WTC11 (cell line): Measurements from ENCODE around the gene CTDSPL. TPM values are rescaled to one million over a fixed set of nuclear protein-coding genes. Genes with fewer than 3 reads are reported as not detected.
A peak's percentile ranks its signal among the peaks of the same experiment; 100 is the strongest.

ENCODE experiments used
- ATAC-seq: fragments of 200-7000 bp; cut with Tn5 transposase; 2 replicates; pipeline ENCODE4 v1.10.0; 2021; ENCODE audit warnings: mild to moderate bottlenecking, moderate library complexity
- CTCF ChIA-PET: fragments of 300-600 bp; sonication (Branson Sonifier 250); formaldehyde crosslinking; loops from one replicate; lab custom pipeline; 2021; ENCODE audit warnings: antibody characterized with exemption; lab: Charles Lee
- POLR2A ChIA-PET: fragments of 350-600 bp; sonication (Branson Sonifier 250); formaldehyde crosslinking; loops from one replicate; lab custom pipeline; 2021; ENCODE audit warnings: antibody characterized with exemption; lab: Charles Lee
- DNase-seq: peaks from one replicate; pipeline ENCODE4 v3.0.0; 2021; ENCODE audit warnings: low spot score
- H3K27ac Mint-ChIP-seq: 2 replicates; pipeline ENCODE4 v1.8.0; 2021; ENCODE audit warnings: mixed read lengths
- H3K27me3 Mint-ChIP-seq: 2 replicates; pipeline ENCODE4 v1.8.0; 2021; ENCODE audit warnings: low read depth, mild to moderate bottlenecking, moderate library complexity, mixed read lengths
- H3K36me3 Mint-ChIP-seq: 2 replicates; pipeline ENCODE4 v1.8.0; 2021; ENCODE audit warnings: mixed read lengths
- H3K4me1 Mint-ChIP-seq: 2 replicates; pipeline ENCODE4 v1.8.0; 2022; ENCODE audit warnings: mixed read lengths
- H3K4me3 Mint-ChIP-seq: 2 replicates; pipeline ENCODE4 v1.8.0; 2021; ENCODE audit warnings: mild to moderate bottlenecking, moderate library complexity, mixed read lengths
- H3K9me3 Mint-ChIP-seq: 2 replicates; pipeline ENCODE4 v1.8.0; 2021; ENCODE audit warnings: mixed read lengths
- JUN ChIP-seq: sonication (generic); formaldehyde crosslinking; IDR thresholded peaks from 2 replicates; pipeline ENCODE4 v1.8.0; 2023; ENCODE audit warnings: mild to moderate bottlenecking, missing genetic modification reagents
- RELA ChIP-seq: sonication (generic); formaldehyde crosslinking; IDR thresholded peaks from 2 replicates; pipeline ENCODE4 v1.8.1; 2022; ENCODE audit warnings: missing genetic modification reagents, mild to moderate bottlenecking, borderline replicate concordance
- SMAD3 ChIP-seq: sonication (generic); formaldehyde crosslinking; IDR thresholded peaks from 2 replicates; pipeline ENCODE4 v1.8.0; 2022; ENCODE audit warnings: missing genetic modification reagents, mild to moderate bottlenecking, borderline replicate concordance
- SP1 ChIP-seq: sonication (generic); formaldehyde crosslinking; conservative IDR thresholded peaks from 2 replicates; pipeline ENCODE4 v1.8.1; 2022; ENCODE audit warnings: missing genetic modification reagents
- TP53 ChIP-seq: sonication (generic); formaldehyde crosslinking; IDR thresholded peaks from 2 replicates; pipeline ENCODE4 v1.8.1; 2023; ENCODE audit warnings: mild to moderate bottlenecking, missing genetic modification reagents
- ZNF121 ChIP-seq: sonication (generic); formaldehyde crosslinking; IDR thresholded peaks from 2 replicates; pipeline ENCODE4 v1.8.0; 2023; ENCODE audit warnings: missing genetic modification reagents
- ZNF232 ChIP-seq: sonication (generic); formaldehyde crosslinking; IDR thresholded peaks from 2 replicates; pipeline ENCODE4 v1.8.0; 2022; ENCODE audit warnings: mild to moderate bottlenecking, missing genetic modification reagents
- ZNF416 ChIP-seq: fragments of 250-450 bp; sonication (Bioruptor Pico); IDR thresholded peaks from 2 replicates; pipeline ENCODE4 v1.9.0; 2021; ENCODE audit warnings: mild to moderate bottlenecking, inconsistent platforms
- ZNF423 ChIP-seq: fragments of 250-450 bp; sonication (Bioruptor Pico); IDR thresholded peaks from 2 replicates; pipeline ENCODE4 v2.1.2; 2022; ENCODE audit warnings: mild to moderate bottlenecking, moderate library complexity
- total RNA-seq: library from RNA; stranded (reverse); gene quantifications from 3 replicates; pipeline ENCODE4 v1.2.3, GENCODE V29; 2021
- TF ChIP-seq, protein P1 (sequence below): fragments of 250-450 bp; sonication (Bioruptor Pico); IDR thresholded peaks from 2 replicates; pipeline ENCODE4 v1.9.0; 2021; ENCODE audit warnings: mild to moderate bottlenecking
- TF ChIP-seq, protein P2 (sequence below): sonication (generic); formaldehyde crosslinking; conservative IDR thresholded peaks from 2 replicates; pipeline ENCODE4 v1.8.1; 2022; ENCODE audit warnings: mild to moderate bottlenecking, missing genetic modification reagents
- TF ChIP-seq, protein P3 (sequence below): sonication (generic); formaldehyde crosslinking; IDR thresholded peaks from 2 replicates; pipeline ENCODE4 v1.8.0; 2023; ENCODE audit warnings: missing genetic modification reagents
- TF ChIP-seq, protein P4 (sequence below): sonication (generic); formaldehyde crosslinking; IDR thresholded peaks from 2 replicates; pipeline ENCODE4 v1.8.0; 2023; ENCODE audit warnings: missing genetic modification reagents, mild to moderate bottlenecking, borderline replicate concordance
- TF ChIP-seq, protein P5 (sequence below): sonication (generic); formaldehyde crosslinking; IDR thresholded peaks from 2 replicates; pipeline ENCODE4 v1.8.1; 2023; ENCODE audit warnings: mild to moderate bottlenecking, missing genetic modification reagents, moderate library complexity
- TF ChIP-seq, protein P6 (sequence below): sonication (generic); formaldehyde crosslinking; IDR thresholded peaks from 2 replicates; pipeline ENCODE4 v1.8.1; 2023; ENCODE audit warnings: mild to moderate bottlenecking, missing genetic modification reagents, moderate library complexity
- TF ChIP-seq, protein P7 (sequence below): fragments of 250-450 bp; sonication (Bioruptor Pico); IDR thresholded peaks from 2 replicates; pipeline ENCODE4 v1.9.0; 2021; ENCODE audit warnings: mild to moderate bottlenecking, borderline replicate concordance
- TF ChIP-seq, protein P8 (sequence below): sonication (generic); formaldehyde crosslinking; IDR thresholded peaks from 2 replicates; pipeline ENCODE4 v1.8.0; 2022; ENCODE audit warnings: mild to moderate bottlenecking, missing genetic modification reagents

CTDSPL gene
- total RNA-seq, 1 experiment from 2014 or later = 41.2 TPM

DNA sequence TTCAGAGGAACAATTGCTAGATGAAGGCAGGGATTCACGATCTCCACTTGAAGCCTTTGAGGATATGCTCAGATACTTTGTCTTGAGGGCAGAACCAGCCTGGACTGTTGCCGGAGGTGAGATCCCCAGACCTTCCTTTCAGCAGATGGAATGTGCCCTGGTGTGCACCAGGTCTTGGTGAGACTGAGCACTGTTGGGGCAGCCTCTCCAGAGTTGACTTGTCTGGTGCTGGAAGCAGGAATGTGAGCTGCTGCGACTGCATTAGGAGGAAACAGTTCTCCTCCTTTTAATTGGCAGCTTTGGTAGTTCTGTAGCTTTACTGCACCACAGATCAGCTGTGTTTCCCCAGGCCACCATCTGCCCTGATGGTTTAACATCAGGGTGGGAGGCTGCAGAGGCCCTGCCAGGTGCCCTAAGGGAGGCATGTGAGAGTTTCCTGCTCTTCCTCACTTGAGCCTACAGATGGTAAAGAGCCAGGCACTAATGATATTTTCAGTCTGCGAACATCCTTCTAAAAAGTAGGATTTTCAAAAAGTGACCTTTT, 58.5 kb downstream of the CTDSPL start:
- H3K4me1 Mint-ChIP-seq = peaks cover 29% of the 10 kb centered on the region
- ChIA-PET POLR2A (no interaction called here), CTCF (interaction anchor here (1.2 kb wide), 1 partner anchor 9 kb away, joined by 4 read pairs; no protein-coding TSS in a partner anchor)
- peak; percentile 21 for ATAC-seq
- no peaks in the 10 kb centered on the region for H3K36me3 Mint-ChIP-seq
- no peaks in the 10 kb centered on the region; the same call in 1 of the 2 replicates for H3K9me3 Mint-ChIP-seq
- no peaks in the 10 kb centered on the region for H3K27me3 Mint-ChIP-seq
- no peak for DNase-seq
- TF ChIP-seq, protein P1, sequence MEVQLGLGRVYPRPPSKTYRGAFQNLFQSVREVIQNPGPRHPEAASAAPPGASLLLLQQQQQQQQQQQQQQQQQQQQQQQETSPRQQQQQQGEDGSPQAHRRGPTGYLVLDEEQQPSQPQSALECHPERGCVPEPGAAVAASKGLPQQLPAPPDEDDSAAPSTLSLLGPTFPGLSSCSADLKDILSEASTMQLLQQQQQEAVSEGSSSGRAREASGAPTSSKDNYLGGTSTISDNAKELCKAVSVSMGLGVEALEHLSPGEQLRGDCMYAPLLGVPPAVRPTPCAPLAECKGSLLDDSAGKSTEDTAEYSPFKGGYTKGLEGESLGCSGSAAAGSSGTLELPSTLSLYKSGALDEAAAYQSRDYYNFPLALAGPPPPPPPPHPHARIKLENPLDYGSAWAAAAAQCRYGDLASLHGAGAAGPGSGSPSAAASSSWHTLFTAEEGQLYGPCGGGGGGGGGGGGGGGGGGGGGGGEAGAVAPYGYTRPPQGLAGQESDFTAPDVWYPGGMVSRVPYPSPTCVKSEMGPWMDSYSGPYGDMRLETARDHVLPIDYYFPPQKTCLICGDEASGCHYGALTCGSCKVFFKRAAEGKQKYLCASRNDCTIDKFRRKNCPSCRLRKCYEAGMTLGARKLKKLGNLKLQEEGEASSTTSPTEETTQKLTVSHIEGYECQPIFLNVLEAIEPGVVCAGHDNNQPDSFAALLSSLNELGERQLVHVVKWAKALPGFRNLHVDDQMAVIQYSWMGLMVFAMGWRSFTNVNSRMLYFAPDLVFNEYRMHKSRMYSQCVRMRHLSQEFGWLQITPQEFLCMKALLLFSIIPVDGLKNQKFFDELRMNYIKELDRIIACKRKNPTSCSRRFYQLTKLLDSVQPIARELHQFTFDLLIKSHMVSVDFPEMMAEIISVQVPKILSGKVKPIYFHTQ = no peak
- TF ChIP-seq, protein P2, sequence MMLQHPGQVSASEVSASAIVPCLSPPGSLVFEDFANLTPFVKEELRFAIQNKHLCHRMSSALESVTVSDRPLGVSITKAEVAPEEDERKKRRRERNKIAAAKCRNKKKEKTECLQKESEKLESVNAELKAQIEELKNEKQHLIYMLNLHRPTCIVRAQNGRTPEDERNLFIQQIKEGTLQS (CRISPR knock-in tag) = no peak
- TF ChIP-seq TP53 (CRISPR knock-in tag) = no peak
- TF ChIP-seq ZNF232 (CRISPR knock-in tag) = no peak
- no peak for TF ChIP-seq SMAD3
- TF ChIP-seq, protein P3, sequence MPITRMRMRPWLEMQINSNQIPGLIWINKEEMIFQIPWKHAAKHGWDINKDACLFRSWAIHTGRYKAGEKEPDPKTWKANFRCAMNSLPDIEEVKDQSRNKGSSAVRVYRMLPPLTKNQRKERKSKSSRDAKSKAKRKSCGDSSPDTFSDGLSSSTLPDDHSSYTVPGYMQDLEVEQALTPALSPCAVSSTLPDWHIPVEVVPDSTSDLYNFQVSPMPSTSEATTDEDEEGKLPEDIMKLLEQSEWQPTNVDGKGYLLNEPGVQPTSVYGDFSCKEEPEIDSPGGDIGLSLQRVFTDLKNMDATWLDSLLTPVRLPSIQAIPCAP (CRISPR knock-in tag) = no peak
- no peak for TF ChIP-seq RELA (CRISPR knock-in tag)
- no peak for TF ChIP-seq SP1
- TF ChIP-seq, protein P4, sequence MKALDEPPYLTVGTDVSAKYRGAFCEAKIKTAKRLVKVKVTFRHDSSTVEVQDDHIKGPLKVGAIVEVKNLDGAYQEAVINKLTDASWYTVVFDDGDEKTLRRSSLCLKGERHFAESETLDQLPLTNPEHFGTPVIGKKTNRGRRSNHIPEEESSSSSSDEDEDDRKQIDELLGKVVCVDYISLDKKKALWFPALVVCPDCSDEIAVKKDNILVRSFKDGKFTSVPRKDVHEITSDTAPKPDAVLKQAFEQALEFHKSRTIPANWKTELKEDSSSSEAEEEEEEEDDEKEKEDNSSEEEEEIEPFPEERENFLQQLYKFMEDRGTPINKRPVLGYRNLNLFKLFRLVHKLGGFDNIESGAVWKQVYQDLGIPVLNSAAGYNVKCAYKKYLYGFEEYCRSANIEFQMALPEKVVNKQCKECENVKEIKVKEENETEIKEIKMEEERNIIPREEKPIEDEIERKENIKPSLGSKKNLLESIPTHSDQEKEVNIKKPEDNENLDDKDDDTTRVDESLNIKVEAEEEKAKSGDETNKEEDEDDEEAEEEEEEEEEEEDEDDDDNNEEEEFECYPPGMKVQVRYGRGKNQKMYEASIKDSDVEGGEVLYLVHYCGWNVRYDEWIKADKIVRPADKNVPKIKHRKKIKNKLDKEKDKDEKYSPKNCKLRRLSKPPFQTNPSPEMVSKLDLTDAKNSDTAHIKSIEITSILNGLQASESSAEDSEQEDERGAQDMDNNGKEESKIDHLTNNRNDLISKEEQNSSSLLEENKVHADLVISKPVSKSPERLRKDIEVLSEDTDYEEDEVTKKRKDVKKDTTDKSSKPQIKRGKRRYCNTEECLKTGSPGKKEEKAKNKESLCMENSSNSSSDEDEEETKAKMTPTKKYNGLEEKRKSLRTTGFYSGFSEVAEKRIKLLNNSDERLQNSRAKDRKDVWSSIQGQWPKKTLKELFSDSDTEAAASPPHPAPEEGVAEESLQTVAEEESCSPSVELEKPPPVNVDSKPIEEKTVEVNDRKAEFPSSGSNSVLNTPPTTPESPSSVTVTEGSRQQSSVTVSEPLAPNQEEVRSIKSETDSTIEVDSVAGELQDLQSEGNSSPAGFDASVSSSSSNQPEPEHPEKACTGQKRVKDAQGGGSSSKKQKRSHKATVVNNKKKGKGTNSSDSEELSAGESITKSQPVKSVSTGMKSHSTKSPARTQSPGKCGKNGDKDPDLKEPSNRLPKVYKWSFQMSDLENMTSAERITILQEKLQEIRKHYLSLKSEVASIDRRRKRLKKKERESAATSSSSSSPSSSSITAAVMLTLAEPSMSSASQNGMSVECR (CRISPR knock-in tag) = no peak
- TF ChIP-seq, protein P5, sequence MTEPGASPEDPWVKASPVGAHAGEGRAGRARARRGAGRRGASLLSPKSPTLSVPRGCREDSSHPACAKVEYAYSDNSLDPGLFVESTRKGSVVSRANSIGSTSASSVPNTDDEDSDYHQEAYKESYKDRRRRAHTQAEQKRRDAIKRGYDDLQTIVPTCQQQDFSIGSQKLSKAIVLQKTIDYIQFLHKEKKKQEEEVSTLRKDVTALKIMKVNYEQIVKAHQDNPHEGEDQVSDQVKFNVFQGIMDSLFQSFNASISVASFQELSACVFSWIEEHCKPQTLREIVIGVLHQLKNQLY (CRISPR knock-in tag) = no peak
- TF ChIP-seq, protein P6, sequence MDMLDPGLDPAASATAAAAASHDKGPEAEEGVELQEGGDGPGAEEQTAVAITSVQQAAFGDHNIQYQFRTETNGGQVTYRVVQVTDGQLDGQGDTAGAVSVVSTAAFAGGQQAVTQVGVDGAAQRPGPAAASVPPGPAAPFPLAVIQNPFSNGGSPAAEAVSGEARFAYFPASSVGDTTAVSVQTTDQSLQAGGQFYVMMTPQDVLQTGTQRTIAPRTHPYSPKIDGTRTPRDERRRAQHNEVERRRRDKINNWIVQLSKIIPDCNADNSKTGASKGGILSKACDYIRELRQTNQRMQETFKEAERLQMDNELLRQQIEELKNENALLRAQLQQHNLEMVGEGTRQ (CRISPR knock-in tag) = no peak
- TF ChIP-seq, protein P7, sequence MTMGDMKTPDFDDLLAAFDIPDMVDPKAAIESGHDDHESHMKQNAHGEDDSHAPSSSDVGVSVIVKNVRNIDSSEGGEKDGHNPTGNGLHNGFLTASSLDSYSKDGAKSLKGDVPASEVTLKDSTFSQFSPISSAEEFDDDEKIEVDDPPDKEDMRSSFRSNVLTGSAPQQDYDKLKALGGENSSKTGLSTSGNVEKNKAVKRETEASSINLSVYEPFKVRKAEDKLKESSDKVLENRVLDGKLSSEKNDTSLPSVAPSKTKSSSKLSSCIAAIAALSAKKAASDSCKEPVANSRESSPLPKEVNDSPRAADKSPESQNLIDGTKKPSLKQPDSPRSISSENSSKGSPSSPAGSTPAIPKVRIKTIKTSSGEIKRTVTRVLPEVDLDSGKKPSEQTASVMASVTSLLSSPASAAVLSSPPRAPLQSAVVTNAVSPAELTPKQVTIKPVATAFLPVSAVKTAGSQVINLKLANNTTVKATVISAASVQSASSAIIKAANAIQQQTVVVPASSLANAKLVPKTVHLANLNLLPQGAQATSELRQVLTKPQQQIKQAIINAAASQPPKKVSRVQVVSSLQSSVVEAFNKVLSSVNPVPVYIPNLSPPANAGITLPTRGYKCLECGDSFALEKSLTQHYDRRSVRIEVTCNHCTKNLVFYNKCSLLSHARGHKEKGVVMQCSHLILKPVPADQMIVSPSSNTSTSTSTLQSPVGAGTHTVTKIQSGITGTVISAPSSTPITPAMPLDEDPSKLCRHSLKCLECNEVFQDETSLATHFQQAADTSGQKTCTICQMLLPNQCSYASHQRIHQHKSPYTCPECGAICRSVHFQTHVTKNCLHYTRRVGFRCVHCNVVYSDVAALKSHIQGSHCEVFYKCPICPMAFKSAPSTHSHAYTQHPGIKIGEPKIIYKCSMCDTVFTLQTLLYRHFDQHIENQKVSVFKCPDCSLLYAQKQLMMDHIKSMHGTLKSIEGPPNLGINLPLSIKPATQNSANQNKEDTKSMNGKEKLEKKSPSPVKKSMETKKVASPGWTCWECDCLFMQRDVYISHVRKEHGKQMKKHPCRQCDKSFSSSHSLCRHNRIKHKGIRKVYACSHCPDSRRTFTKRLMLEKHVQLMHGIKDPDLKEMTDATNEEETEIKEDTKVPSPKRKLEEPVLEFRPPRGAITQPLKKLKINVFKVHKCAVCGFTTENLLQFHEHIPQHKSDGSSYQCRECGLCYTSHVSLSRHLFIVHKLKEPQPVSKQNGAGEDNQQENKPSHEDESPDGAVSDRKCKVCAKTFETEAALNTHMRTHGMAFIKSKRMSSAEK (CRISPR knock-in tag) = no peak
- TF ChIP-seq JUN (CRISPR knock-in tag) = no peak
- no peak for TF ChIP-seq ZNF416 (CRISPR knock-in tag)
- TF ChIP-seq ZNF423 (CRISPR knock-in tag) = no peak
- no peak for TF ChIP-seq ZNF121
- TF ChIP-seq, protein P8, sequence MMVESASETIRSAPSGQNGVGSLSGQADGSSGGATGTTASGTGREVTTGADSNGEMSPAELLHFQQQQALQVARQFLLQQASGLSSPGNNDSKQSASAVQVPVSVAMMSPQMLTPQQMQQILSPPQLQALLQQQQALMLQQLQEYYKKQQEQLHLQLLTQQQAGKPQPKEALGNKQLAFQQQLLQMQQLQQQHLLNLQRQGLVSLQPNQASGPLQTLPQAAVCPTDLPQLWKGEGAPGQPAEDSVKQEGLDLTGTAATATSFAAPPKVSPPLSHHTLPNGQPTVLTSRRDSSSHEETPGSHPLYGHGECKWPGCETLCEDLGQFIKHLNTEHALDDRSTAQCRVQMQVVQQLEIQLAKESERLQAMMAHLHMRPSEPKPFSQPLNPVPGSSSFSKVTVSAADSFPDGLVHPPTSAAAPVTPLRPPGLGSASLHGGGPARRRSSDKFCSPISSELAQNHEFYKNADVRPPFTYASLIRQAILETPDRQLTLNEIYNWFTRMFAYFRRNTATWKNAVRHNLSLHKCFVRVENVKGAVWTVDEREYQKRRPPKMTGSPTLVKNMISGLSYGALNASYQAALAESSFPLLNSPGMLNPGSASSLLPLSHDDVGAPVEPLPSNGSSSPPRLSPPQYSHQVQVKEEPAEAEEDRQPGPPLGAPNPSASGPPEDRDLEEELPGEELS = no peak
- H3K27ac Mint-ChIP-seq = no peak overlapping the region
- H3K4me3 Mint-ChIP-seq = no peak overlapping the region
